NCI-H82 treated with DMSO at 0.1 percent for 48 hours (cell line): ENCODE measurements around the gene SEZ6.
A peak's percentile ranks its signal among the peaks of the same experiment; 100 is the strongest.

Source experiments
- DNase-seq: peaks from one replicate; lab custom pipeline; 2025; ENCODE audit not compliant: unreplicated experiment; lab: John Stamatoyannopoulos, UW

Gene SEZ6

GRCh38 chr17:29036584-29036983 lies 30.8 kb upstream of the SEZ6 start:
- no peak for DNase-seq

GRCh38 chr17:29034510-29034909 lies 28.7 kb upstream of the SEZ6 start:
- DNase-seq, result no peak

- no peak for DNase-seq
Observed at GRCh38 chr17:29032857-29033197, 27.0 kb upstream of the SEZ6 start.

- no peak for DNase-seq
Observed at GRCh38 chr17:29032013-29032856, 26.4 kb upstream of the SEZ6 start.

- no peak for DNase-seq
Observed at GRCh38 chr17:29031488-29031887, 25.7 kb upstream of the SEZ6 start.

- DNase-seq, result no peak
Observed at GRCh38 chr17:29024316-29024952, 18.6 kb upstream of the SEZ6 start.

- DNase-seq, result no peak
Observed at GRCh38 chr17:29022074-29022473, 16.2 kb upstream of the SEZ6 start.

- no peak for DNase-seq
Observed at GRCh38 chr17:29021226-29021625, 15.4 kb upstream of the SEZ6 start.

GRCh38 chr17:29020576-29020975 lies 14.7 kb upstream of the SEZ6 start:
- no peak for DNase-seq

- no peak for DNase-seq
Observed at GRCh38 chr17:29019475-29020181, 13.8 kb upstream of the SEZ6 start.

- no peak for DNase-seq
Observed at GRCh38 chr17:29018788-29019474, 13.1 kb upstream of the SEZ6 start.

GRCh38 chr17:29016345-29017210 lies 10.7 kb upstream of the SEZ6 start:
- DNase-seq, result no peak

- DNase-seq, result no peak
Observed at GRCh38 chr17:29014716-29015115, 8.9 kb upstream of the SEZ6 start.

GRCh38 chr17:29012535-29012934 lies 6.7 kb upstream of the SEZ6 start:
- DNase-seq, result no peak

- DNase-seq, result no peak
Observed at GRCh38 chr17:29010586-29010985, 4.8 kb upstream of the SEZ6 start.

GRCh38 chr17:29010129-29010528 lies 4.3 kb upstream of the SEZ6 start:
- no peak for DNase-seq

- DNase-seq, result no peak
Observed at GRCh38 chr17:29008591-29008990, 2.8 kb upstream of the SEZ6 start.

GRCh38 chr17:29007860-29008455 lies 2.1 kb upstream of the SEZ6 start:
- no peak for DNase-seq

GRCh38 chr17:29007456-29007855 lies 1.6 kb upstream of the SEZ6 start:
- peak; percentile 44 for DNase-seq

- DNase-seq, result no peak
Observed at GRCh38 chr17:29004081-29004692, 1.6 kb downstream of the SEZ6 start.
